ENCODE measurements around the gene INPP5F. TPM values are rescaled to one million over a fixed set of nuclear protein-coding genes. Genes with fewer than 3 reads are reported as not detected.

INPP5F gene
- total and polyA plus RNA-seq, 9 donors: 8.1 to 18.8 (median 13.8) TPM

- Histone ChIP-seq H3K4me1 (ENCODE audit: insufficient read depth) (no peaks in the 10 kb centered on the region), H3K27me3 (no peaks in the 10 kb centered on the region), H3K9me3 (no peaks in the 10 kb centered on the region), H3K4me3 (no peak overlapping the region), H3K36me3 (no peaks in the 10 kb centered on the region), H3K27ac (no peak overlapping the region)
- WGBS, 3 donors: 63 to 77% (median 76%) methylated on average over 1 of the region's 1 CpG
- no peak for TF ChIP-seq POLR2A (IDR thresholded peaks at IDR 0.05)
- TF ChIP-seq EP300 (IDR thresholded peaks at IDR 0.05): no peak
- no peak for TF ChIP-seq CTCF (IDR thresholded peaks at IDR 0.05)
- DNase-seq: no peak
- intact Hi-C loops (cut with DNase I): no loop called here
Observed at GRCh38 chr10:119737823-119738222, 12.0 kb downstream of the INPP5F start.

GRCh38 chr10:119738962-119739361 lies 13.1 kb downstream of the INPP5F start:
- WGBS, 3 donors: 89 to 100% (median 96%) methylated on average over 1 of the region's 1 CpG
- Histone ChIP-seq H3K27ac (no peak overlapping the region), H3K36me3 (no peaks in the 10 kb centered on the region), H3K4me3 (no peak overlapping the region), H3K9me3 (no peaks in the 10 kb centered on the region), H3K4me1 (ENCODE audit: insufficient read depth) (peaks cover 3% of the 10 kb centered on the region), H3K27me3 (no peaks in the 10 kb centered on the region)
- TF ChIP-seq CTCF (IDR thresholded peaks at IDR 0.05) (no peak), POLR2A (IDR thresholded peaks at IDR 0.05) (no peak), EP300 (IDR thresholded peaks at IDR 0.05) (no peak)
- no peak for DNase-seq
- intact Hi-C loops (cut with DNase I): no loop called here

DNA sequence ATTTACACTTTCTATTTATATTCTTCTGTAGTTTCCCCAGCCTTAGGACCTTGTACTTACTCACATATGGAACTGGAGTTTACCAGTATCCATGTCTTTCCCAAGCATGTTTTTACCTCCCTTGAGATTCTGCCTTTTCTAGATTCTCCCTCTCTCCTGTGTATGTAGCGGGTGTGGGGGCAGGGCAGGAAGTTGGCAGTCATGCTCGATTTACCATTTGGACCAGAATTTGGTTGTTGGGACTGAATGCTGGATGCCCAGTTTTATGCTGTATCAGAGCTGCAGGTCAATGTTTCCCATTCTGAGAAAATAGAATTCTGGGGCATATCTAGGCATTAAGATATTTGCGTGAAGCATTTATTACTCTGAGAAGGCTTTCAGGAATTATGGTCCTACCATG lies 14.2 kb downstream of the INPP5F start:
- no peak overlapping the region for H3K27ac ChIP-seq
- TF ChIP-seq CTCF (IDR thresholded peaks at IDR 0.05) (no peak), POLR2A (IDR thresholded peaks at IDR 0.05) (no peak), EP300 (IDR thresholded peaks at IDR 0.05) (no peak)
- 83 to 91% (median 84%) methylated on average over 3 of the region's 3 CpGs for WGBS, 3 donors

GRCh38 chr10:119742947-119743648 lies 17.2 kb downstream of the INPP5F start:
- no peak overlapping the region for H3K27ac ChIP-seq
- intact Hi-C loops (cut with DNase I): no loop called here
- no peaks in the 10 kb centered on the region for H3K27me3 ChIP-seq
- H3K4me3 ChIP-seq: no peak overlapping the region
- peaks cover 3% of the 10 kb centered on the region for H3K4me1 ChIP-seq (ENCODE audit: insufficient read depth)
- no peak for DNase-seq
- no peak for TF ChIP-seq POLR2A (IDR thresholded peaks at IDR 0.05)
- TF ChIP-seq CTCF (IDR thresholded peaks at IDR 0.05): no peak
- no peak for TF ChIP-seq EP300 (IDR thresholded peaks at IDR 0.05)
- 47 to 52% (median 50%) methylated on average over 8 of the region's 8 CpGs for WGBS, 3 donors
- H3K9me3 ChIP-seq: no peaks in the 10 kb centered on the region
- no peaks in the 10 kb centered on the region for H3K36me3 ChIP-seq

More for the DNA sequence above, 14.2 kb downstream of the INPP5F start:
- H3K27me3 ChIP-seq: no peaks in the 10 kb centered on the region
- no peak for DNase-seq
- intact Hi-C loops (cut with DNase I): no loop called here
- H3K4me1 ChIP-seq (ENCODE audit: insufficient read depth): peaks cover 3% of the 10 kb centered on the region
- no peak overlapping the region for H3K4me3 ChIP-seq
- H3K36me3 ChIP-seq: no peaks in the 10 kb centered on the region
- no peaks in the 10 kb centered on the region for H3K9me3 ChIP-seq
